HG03039 (cell line): ENCODE data around the gene IRS1.

Source experiments
- ATAC-seq: cut with Tn5 transposase; IDR thresholded peaks from one replicate; pipeline ENCODE4 v1.9.1; 2021; ENCODE audit warnings: mild to moderate bottlenecking, moderate library complexity; ENCODE audit not compliant: unreplicated experiment

IRS1 gene

DNA sequence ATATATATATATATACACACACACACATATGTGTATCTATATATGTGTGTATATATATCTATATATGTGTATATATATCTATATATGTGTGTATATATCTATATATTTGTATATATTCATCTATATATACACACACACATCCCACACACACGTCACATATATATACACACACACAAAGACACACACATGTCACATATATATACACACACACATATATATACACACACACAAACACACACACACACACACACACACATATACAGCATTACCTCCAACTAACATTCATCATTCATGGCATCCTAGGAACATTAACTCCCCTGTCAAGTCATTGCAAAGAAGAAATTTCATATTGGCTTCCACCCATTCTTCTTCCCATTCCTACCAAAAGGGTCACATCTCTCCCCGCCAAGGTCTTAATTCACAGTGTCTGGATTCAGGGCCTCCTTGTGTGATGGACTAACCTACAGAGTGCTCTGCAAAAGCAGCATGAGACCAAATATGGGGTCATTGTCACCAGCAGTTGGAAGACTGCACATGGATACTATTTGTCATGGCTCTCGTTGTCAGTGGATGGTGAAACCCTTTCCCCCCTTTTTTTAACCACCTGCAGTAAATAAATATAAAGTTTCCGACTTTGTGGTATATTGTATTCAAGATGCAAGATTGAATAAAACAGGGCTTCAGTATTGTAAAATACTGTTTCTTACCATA, 67.0 kb downstream of the IRS1 start:
- no peak for ATAC-seq

DNA sequence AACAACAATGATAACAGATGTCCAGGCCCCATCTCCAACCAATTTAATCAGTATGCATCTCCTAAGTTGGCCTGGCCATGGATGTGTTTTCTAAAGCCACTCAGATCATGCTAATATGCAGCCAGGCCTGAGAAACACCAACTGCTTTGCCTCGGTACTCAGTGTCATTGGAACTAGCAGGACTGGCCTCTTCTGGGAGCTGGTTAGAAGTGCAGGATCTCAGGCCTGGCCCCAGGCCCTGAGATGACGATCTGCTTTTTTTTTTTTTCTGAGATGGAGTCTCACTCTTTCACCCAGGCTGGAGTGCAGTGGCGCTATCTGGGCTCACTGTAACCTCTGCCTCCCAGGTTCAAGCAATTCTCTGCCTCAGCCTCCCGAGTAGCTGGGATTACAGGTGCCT, 69.1 kb downstream of the IRS1 start:
- ATAC-seq, result no peak

DNA sequence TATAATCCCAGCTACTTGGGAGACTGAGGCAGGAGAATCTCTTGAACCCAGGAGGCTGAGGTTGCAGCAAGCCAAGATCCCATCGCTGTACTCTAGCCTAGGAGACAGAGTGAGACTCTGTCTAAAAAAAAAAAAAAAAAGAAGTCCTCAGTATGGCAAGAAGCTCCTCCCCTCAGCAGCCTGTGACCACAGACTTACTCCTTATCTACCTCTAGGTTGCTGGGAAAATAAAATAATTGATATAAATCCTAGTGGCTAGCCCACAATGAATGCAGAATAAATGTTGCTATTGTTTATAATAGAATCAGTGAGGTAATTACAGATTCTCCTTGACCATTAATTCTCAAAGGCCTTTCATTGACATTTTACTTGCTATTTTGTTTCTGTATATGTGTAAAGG, 70.6 kb downstream of the IRS1 start:
- ATAC-seq, result no peak

DNA sequence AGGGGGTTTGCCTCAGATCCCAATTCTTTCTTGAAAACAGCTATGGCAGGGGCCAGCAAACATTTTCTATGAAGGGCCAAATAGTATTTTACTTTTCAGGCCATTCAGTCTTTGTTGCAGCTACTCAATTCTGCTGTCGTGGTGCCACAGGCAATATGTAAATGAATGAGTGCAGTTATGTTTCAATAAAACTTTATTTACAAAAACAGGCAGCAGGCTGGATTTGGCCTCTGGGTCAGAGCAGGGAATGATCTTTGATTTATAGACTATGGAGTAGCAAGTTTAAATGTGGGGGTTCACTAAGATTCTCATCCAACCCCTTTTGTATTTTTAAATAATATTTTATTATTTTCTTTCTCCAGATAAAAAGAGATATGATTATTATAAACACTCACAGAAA, 72.4 kb downstream of the IRS1 start:
- ATAC-seq, result no peak

DNA sequence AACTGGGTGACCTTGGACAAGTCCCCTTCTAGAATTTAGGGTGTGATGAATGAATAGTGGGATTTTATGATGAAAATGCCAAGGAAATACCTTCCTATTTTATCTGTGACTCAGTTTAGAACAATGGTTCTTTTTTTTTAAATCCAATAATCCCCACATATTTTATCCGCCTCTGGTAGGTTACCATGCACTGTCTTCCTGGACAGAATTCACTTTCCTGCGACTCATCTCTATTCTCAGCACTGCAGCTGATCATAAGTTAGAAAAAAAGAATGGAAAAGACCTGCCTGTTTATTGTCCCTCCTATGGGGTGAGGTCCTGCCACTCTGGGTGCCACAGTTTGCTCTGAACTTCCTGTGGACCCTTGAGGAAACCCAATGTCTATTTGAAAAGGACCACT, 73.1 kb downstream of the IRS1 start:
- ATAC-seq, result no peak

DNA sequence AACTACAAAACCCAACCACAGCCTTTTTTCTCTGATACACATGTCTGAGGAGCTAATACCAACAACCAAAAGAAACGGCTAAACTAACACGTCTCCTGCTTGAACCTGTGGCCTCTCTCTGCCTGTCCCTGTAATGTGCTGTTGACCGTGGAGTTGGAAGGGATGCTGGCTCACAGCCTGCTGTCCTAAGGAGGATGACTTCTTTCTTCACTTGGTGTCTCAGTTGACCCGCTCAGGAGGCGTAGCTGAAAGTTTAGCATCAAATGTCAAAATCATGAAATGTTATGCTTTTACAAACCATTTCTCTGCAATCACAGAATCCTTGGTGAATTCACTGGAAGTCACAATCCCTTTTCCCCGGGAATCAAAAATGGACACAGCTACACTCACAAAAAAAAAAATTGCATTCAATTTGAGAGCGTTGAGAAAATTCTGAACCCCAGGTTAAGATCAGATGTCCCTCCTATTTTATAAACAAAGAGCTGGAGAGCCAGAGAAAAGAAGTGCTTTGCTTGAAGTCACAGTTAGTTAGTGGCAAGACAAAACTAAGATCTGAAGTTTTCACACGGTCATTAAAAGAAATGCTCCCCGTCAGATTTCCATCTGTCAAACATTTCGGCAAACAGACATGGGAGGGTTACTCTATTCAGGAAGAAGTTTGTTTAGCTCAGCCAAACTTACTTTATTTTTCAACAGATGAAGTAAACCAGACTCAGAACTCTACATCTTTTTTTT, 74.3 kb downstream of the IRS1 start:
- no peak for ATAC-seq

DNA sequence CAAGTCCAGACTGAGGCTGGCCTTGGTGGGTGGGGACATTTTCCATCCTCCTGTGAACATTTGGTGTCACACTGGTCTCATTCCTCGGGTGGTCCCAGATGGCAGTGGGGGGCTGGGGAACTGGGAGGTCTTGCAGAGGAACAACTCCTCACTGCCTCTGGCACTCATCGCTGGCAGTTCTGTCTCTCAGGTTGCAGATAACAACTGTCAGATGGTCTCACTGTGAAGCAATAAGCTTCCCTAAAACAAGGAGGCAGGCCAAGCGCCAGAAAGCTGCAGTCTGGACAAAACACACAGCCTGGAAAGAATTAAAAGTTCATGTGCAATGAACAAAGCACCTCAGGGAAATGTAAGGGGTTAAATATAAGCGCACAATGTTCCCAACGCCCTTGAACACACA, 78.1 kb downstream of the IRS1 start:
- no peak for ATAC-seq

DNA sequence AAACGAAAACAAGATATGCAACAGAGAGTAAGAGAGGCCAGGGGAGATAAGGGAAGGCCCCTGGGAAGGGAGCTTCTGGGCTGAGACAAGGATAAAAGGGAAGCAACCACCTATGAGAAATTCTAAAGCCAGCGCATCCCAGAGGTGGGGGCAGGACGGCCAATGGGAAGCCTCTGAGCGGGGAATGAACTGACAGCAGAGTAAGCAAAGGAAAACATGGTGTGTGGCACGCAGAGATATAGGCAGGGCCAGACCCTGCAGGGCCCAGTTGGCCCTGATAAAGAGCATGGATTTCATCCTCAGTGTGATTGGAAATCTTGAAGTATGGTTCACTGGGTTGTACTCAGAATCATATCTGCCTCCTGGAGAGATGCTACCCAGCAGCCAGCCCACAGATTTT, 78.7 kb downstream of the IRS1 start:
- ATAC-seq, result no peak

DNA sequence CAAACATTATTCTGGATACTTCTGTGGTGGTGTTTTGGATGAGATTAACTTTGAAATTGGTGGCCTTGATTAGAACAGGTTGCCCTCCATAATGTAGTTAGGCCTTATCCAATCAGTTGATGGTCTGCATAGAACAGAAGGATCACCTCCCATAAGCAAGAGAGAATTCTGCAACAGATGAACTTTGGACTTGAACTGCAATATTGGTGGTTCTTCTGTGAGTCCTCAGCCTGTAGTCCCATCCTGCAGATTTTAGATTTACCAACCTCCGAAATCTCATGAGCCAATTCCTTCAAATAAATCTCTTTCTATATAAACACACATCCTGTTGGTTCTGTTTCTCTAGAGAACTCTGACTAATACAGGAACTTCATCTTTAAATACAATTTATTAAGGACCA, 81.9 kb downstream of the IRS1 start:
- no peak for ATAC-seq

DNA sequence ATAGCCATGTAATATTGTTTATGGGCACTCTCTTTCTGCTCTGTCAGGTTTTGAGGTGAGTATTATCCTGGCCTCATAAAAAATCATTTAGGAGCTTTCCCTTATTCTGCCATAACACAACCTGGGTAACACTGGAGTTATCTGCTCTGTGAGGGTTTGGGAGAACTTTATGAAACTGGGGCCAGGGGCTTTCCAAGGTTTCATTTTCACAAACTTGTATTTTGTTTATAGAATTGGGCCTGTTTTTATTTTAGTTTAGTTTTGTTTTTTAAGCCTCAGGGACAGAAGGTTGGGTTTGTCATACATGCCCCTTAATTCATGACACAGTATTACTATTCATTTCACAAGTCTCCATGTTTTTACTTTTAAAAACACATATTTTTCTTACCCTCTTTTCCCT, 83.5 kb downstream of the IRS1 start:
- ATAC-seq, result peak; percentile 69

DNA sequence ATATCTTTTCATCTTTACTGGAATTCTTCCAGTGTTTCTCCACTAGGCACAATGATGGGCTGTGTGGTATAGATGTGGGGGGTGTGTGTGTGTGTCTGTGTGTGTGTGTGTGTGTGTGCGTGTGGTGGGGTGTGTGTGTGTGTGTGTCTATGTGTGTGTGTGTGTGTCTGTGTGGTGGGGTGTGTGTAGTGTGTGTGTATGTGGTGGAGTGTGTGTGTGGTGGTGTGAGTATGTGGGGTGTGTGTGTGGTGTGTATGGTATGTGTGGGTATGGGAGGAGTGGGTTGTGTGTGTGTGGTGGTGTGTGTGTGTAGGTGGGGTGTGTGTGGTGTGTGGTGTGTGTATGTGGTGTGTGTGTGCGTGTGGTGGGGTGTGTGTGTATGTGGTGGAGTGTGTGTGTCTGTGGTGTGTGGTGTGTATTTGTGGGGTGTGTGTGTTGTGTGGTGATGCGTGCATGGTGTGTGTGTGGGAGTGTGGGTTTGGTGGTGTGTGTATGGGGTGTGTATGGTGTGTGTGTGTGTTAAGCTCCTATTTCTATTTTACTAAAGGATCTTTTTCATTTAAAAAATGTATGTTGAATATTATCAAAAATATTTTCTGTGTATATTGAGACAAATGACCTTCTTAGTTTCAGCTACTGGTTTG, 84.2 kb downstream of the IRS1 start:
- ATAC-seq, result no peak

DNA sequence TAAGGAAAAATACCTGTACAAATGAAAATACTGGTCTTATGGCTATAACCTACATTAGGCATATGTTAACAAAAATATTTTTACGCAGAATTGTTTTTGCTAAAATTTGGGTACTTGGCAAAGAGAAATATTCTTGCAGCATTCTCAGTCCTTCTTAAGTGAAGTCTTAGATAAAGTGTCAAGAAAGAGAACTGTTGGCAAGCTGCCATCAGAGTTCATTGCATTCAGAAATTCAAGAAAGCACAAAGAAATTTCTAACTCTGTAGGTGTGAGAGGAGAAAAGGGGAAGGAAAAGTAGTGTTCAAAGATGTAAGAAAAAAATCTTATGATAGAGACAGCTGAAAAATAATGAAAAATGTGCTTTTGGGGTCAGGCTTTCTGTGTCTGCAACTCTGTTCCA, 86.7 kb downstream of the IRS1 start:
- no peak for ATAC-seq

DNA sequence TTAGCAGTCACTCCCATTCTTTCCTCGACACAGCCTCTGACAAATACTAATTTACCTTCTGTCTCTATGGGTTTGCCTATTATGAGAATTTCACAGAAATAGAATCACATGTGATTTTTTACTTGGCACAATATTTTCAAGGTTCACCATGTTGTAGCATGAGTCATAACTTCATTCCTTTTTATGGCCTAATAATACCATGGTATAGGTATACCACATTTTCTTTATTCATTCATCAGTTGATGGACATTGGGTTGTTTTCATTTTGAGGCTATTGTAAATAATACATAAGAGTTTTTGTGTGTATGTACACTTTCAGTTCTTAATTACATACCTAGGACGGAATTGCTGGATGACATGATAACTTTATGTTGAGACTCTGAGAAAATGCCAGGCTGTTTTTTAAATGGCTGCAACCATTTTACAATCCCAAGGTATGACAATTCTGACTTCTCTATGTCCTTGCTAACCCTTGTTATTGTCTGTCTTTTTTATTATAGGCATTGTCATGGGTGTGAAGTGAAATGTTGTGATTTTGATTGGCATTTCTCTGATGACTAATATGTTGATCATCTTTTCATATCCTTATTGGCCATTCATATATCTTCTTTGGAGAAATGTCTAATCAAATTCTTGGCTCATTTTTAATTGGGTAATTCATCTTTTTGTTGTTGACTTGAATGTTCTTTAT, 87.9 kb downstream of the IRS1 start:
- no peak for ATAC-seq

DNA sequence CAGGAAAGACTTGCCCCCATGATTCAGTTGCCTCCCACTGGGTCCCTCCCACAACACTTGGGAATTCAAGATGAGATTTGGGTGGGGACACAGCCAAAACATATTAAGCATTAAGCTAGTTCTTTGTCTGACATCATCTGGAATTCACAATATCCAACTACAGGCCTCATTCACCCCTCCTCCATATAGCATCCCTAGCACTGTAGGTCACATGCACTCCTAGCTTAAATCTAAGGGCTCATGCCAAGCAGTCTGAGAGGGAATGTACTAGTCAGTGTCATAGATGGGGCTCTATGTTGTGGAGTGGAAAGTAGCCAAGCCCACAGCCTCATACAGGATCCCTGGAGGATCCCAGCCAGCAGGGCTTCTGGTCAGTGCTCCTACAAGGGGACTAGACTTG, 92.1 kb downstream of the IRS1 start:
- ATAC-seq, result no peak

DNA sequence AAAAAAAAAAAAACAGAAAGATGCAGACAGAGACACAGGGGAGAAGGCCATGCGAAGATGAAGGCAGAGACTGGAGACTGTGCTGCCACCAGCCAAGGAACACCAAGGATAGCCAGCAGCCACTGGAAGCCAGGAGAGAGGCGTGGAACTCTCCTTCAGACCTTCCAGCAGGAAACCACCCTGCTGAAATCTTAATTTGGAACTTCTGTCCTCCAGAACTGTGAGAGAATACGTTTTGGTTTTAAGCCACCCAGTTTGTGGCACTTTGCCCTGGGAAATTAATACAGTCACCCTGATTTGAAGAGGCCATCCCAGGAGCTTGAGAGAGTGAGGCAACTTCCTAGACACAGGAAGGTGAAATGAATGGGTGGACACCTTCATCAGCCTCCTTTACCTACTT, 93.7 kb downstream of the IRS1 start:
- no peak for ATAC-seq

DNA sequence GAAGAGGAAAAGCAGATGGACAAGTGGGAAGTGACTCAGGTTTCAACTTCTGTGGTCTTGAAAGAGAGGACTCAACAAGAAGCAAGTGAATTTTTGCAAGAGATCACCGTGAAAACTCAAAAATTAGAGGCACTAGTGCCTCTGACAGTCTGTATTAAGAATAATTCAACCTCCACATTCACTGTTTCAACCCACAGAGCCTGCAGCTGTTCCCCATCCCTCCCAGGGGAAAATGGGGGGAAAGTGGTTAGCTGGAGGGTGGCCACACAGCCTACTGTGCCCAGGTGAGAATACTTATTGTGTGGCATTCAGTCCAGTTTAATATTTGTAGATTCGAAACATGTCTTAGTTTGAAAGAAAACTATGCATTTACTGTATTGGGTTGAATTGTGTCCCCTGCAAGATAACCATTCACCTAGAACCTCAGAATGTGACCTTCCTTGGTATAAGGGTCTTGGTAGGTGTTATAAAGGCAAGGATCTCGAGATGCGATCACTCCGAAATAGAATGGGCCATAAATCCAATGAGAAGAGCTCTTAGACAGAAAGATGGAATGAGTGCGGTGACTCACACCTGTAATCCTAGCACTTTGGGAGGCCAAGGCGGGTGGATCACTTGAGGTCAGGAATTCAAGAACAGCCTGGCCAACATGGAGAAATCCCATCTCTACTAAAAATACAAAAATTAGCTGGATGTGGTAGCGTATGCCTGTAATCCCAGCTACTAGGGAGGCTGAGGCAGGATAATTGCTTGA, 94.3 kb downstream of the IRS1 start:
- ATAC-seq, result no peak

DNA sequence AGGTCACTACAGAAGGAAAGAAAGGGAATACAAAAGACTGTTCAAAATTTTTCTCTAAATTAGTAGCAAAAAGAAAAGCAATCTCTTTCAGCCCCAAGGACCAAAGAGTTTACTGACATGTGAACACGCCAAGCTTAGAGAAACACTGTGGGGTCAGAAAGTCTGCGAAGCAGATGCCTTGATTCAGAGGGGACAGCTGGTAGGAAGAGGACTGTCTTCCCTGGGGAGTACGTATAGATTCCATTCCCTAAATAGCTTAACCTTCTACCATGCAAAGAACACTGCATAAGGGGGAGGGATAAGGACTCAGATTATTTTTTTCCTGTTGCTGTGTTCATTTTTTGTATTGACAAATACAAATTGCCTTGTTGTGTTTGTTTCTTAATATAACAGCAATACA, 96.1 kb downstream of the IRS1 start:
- ATAC-seq, result no peak

DNA sequence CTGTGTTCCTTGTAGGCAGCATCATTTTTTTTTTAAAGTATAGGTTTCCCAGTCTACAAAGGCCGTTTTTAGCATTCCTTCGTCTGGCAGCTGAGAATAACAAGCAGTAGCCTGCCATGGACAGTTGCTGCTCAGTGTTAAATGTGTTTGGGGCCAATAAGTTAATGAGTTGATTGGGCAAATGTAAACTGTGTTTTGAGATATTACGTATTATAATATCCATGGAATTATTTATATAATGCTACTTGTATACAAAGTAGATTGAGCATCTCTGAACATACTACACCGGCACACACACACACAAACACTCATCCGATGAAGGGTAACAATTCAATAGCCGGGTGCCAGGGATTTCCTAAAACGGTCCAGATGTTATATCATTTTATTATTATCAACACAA, 97.2 kb downstream of the IRS1 start:
- ATAC-seq, result no peak

DNA sequence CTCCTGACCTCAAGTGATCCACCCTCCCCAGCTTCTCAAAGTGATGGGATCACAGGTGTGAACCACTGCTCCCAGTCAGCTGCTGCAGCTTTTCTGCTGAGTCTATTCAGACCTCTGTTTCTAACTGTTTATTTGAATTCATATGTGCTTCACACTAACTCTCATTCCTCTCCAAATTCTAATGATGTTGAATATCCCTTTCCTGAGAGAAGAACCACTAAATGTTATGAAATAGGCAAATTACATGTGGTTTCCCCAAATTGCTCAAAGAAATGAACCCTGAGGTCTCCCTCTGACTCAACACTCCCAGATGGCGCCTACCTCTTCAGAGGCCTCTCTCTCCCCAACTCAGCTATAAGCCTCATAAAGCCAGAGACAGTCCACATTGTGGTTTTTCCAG, 98.6 kb downstream of the IRS1 start:
- peak; percentile 91 for ATAC-seq

DNA sequence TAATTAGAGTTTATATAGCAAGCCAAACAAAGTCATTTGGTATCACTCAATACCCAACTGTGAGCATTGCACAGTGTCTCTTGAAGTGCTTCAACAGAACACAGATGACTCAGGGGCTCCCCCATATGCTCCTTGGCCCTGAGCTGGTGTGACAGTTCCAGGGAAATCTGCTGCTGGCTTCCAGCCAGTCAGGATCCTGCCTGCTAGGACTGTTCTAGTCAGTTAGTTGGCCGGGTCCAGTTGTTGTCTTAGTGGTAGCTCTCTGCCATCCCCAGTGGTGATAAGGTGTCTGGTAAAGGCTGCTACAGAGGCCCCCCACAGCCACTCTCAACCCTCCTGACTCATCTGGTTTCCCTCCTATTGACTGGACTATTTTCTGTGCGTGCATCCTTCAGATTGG, 100.3 kb downstream of the IRS1 start:
- no peak for ATAC-seq

DNA sequence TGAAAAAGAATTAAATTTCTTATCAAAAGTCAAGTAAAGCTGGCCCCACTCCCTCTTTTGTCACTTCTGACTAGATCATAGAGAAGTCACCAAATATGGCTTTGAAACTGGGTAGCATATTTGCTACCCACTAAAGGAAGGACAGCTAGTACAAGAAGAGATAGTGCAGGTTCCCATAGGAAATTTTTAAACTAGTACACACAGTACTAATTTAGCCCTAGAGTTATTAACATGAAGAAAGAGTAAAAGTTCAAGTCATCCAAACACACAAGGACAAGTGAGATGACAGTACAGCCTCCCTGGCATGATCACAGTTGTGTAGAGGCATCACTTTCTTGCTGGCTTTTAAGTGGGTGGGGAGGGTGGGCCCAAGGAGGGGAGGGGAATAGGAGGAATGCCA, 100.9 kb downstream of the IRS1 start:
- no peak for ATAC-seq
